GM12878 (cell line): ENCODE results near the gene KLF11.

Experiments used
- BACH1 ChIP-seq: fragments of 450-650 bp; IDR thresholded peaks from 2 replicates; pipeline ENCODE4 v1.6.1; 2017; ENCODE audit warnings: mild to moderate bottlenecking, borderline replicate concordance
- BCL11A ChIP-seq: IDR thresholded peaks from 2 replicates; pipeline ENCODE4 v1.6.1; 2011; ENCODE audit warnings: low read depth, low read length
- CEBPB ChIP-seq, 2 experiments: fragments of 150-350 bp in 1 of 2; IDR thresholded peaks; 2 replicates each; pipeline ENCODE4 v1.6.1; 2012 to 2014; ENCODE audit warnings: low read depth in 2 of 2, low read length in 2 of 2, borderline replicate concordance in 1 of 2, inconsistent platforms in 1 of 2
- FOS ChIP-seq: IDR thresholded peaks from 3 replicates; pipeline ENCODE4 v1.6.1; 2011; ENCODE audit warnings: borderline replicate concordance; ENCODE audit not compliant: insufficient read length; ENCODE audit errors: extremely low read depth
- JUND ChIP-seq: IDR thresholded peaks from 2 replicates; pipeline ENCODE4 v1.6.1; 2012; ENCODE audit warnings: low read depth, mild to moderate bottlenecking, low read length, improper control_type of control experiment, moderate library complexity
- KDM1A ChIP-seq: fragments of 200-600 bp; sonication (generic); IDR thresholded peaks from 2 replicates; pipeline ENCODE4 v1.6.1; 2016; ENCODE audit warnings: borderline replicate concordance
- POLR2A ChIP-seq: IDR thresholded peaks from 2 replicates; pipeline ENCODE4 v1.6.1; 2011; ENCODE audit warnings: low read depth, mild to moderate bottlenecking, low read length
- POLR2AphosphoS5 ChIP-seq: IDR thresholded peaks from 2 replicates; pipeline ENCODE4 v1.6.1; 2011; ENCODE audit warnings: mild to moderate bottlenecking, low read length, inconsistent platforms
- SUPT20H ChIP-seq: IDR thresholded peaks from 2 replicates; pipeline ENCODE4 v1.6.1; 2011; ENCODE audit warnings: low read depth, mild to moderate bottlenecking, low read length, moderate library complexity, borderline replicate concordance; ENCODE audit not compliant: control insufficient read depth
- TCF12 ChIP-seq: IDR thresholded peaks from 2 replicates; pipeline ENCODE4 v1.6.1; 2011; ENCODE audit warnings: low read depth, mild to moderate bottlenecking, low read length
- TF ChIP-seq, protein P1 (sequence below), 3 experiments: IDR thresholded peaks in 2 of 3; conservative IDR thresholded peaks in 1 of 3; 2 replicates each; pipeline ENCODE4 v1.5.1; 2011; ENCODE audit warnings: low read depth in 3 of 3, low read length in 3 of 3, mild to moderate bottlenecking in 3 of 3, control low read depth in 2 of 3, moderate library complexity in 2 of 3, inconsistent platforms in 1 of 3, mixed read lengths in 1 of 3; ENCODE audit not compliant: control insufficient read depth in 2 of 3, insufficient read depth in 1 of 3; ENCODE audit errors: extremely low read depth in 1 of 3

DNA sequence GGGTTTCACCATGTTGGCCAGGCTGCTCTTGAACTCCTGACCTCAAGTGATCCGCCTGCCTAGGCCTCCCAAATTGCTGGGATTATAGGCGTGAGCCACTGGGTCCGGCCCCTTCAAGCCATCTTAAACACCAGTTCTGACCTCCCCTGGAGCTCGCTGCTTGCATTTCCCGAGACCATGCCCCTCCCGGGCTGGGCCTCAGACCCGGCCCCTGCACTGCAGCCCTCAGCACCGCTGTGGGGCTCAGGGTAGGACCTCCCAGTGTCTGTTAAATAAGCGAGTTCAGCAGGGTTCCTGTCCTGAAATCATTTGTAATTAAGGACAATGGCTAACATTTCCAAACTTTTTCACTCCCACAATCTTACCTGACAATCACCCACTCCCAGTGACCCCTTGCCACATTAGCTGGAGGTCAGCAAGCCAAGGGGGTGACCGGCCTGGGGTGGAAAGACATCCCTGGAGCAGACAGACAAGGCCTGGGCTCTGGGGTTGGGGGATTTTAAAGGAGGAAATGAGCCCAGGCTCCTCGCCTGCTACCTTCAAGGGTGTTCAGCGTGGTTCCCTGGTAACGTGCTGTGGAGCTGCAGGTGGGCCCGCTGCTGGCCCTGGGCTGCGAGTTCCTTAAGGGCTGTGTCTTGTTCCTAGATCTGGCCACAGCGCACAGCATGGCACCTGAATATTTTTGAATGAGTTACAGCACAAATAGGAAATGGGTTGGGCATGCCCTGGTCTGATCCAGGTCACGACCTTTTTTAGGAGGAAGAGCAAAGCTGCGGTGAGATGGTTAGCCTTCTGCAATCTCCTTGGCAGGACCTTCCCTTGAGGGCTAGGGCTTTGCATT lies 21.8 kb downstream of the KLF11 start:
- TF ChIP-seq BCL11A (no peak), POLR2A (no peak), FOS (no peak), JUND (no peak), BACH1 (no peak), SUPT20H (no peak), CEBPB (IDR thresholded peaks at IDR 0.05; ENCODE audit: borderline replicate concordance in 1 of 2, low read depth in 2 of 2, low read length in 2 of 2) (no peak), KDM1A (no peak), TCF12 (no peak), POLR2AphosphoS5 (no peak)
- TF ChIP-seq, protein P1, sequence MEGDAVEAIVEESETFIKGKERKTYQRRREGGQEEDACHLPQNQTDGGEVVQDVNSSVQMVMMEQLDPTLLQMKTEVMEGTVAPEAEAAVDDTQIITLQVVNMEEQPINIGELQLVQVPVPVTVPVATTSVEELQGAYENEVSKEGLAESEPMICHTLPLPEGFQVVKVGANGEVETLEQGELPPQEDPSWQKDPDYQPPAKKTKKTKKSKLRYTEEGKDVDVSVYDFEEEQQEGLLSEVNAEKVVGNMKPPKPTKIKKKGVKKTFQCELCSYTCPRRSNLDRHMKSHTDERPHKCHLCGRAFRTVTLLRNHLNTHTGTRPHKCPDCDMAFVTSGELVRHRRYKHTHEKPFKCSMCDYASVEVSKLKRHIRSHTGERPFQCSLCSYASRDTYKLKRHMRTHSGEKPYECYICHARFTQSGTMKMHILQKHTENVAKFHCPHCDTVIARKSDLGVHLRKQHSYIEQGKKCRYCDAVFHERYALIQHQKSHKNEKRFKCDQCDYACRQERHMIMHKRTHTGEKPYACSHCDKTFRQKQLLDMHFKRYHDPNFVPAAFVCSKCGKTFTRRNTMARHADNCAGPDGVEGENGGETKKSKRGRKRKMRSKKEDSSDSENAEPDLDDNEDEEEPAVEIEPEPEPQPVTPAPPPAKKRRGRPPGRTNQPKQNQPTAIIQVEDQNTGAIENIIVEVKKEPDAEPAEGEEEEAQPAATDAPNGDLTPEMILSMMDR (IDR thresholded peaks at IDR 0.05 in 2 of 3, conservative IDR thresholded peaks at IDR 0.05 in 1 of 3; ENCODE audit: control insufficient read depth in 2 of 3, extremely low read depth in 1 of 3, insufficient read depth in 1 of 3, low read depth in 3 of 3, low read length in 3 of 3), result no peak
